ENCODE results near the gene DEFB128.
"Not testable (repeated sequence)": the region's sequence is repeated elsewhere in the genome, so short reads cannot be mapped to it uniquely, and the experiment has no call there.

DEFB128 gene

DNA sequence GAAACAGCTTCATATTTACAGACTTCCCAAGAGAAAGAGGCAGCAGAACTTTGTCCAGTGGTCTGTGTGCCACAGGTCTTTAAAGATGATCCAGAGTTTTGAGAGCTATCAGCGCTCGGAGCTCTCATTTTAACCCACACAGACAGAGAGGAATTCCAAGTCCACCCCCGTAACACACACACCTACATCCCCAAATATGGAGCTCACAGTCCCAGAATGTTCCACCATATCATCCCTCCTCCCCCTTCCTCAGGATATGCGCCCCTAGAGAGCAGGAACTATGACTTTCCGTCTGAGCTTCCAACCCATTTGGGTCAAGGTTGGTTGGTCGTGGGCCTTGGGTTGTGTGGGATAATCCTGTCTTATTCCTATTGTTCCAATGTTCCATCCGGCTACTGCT lies at the start of gene DEFB128:
TSS of gene DEFB128 (minus strand) at position 101 of the 400 bp plus-strand sequence. CDS start at position 13, 88 bp downstream.
- no peak for DNase-seq

DNA sequence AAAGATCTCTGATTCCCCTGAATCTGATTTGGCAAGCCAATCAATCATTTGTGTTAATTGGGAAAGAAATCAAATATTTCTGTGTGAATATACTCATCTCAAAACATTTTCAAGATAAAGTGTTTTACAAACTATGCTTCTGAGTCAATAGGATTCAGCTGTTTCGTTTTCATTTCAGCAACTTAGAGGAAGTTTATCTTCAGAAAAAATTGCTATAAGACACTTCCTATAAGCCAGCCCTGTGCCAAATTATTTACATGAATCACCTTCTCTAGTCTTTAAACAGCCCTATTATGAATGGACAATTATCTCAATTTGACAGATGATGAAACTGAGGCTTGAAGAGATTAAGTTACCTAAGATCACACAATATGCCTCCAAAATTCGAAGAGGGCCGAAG lies 48.4 kb upstream of the DEFB128 start:
- DNase-seq: no peak

GRCh38 chr20:237489-237888 lies 48.0 kb upstream of the DEFB128 start:
- peak; percentile 10 to 47 for DNase-seq

DNA sequence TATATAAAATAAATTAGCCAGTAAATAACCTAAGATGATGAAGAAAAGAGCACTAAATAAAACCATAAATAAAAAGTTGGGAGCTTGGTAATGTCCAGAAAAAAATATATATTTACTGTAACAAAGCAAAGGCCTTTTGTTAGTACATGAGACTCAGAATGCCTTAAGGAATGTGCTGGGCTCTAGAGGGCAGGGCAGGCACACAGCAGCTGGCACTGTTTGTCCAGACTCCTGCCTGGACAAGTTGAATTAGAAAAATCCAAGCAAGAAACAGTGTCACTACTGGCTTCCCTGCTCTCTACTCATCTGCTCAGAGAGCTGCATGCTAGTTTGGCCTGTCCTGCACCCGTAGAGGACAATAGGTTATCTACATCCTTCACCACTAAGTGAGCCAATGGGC lies 46.4 kb upstream of the DEFB128 start:
- no peak for DNase-seq

DNA sequence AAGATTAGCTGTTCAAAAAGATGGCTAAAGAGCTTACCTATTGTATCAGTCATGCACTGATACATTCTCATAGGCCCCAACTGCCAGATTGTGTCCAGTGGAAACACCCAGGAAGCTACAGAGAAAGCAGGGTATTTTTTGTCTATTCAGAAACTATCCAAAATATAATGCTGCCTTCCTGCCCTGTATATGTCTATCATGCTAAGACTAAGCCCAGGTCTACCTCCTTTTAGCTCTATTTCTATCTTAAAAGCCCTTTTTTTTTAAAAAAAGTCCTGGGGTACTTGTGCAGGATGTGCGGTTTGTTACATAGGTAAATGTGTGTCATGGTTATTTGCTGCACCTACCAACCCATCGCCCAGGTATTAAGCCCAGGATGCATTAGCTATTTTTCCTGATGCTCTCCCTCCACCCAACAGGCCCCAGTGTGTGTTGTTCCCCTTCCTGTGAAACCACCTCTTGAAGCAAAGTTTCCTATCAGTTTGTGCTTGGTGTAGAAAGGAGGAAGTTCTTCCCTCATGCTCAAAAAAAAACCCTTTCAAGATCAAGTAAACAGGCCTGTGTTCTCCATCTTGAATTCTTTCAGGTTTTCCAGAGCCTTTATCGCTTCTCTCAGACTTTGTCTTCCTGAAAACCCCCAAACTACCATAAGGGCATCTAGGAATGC lies 38.1 kb upstream of the DEFB128 start:
- peak in 1 of 2 experiments; percentile 19 for DNase-seq

DNA sequence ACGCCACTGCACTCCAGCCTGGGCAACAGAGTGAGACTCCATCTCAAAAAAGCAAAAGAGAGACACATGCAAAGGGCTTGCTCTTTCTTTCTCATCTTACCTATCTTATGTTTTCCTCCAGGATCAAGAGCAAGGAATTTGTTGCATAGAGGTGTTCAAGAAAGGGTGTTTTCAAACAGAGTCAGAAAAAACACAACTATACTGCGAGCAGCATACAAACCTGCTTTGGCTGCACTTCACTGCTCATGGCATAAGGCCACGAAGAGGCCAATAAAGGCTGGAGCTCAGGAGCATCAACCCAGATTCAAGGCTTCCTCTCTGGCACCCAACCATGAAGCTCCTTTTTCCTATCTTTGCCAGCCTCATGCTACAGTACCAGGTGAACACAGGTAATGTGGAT lies 37.4 kb upstream of the DEFB128 start, which contains the start of gene DEFB129:
TSS of gene DEFB129 (plus strand) at position 301 of the 400 bp plus-strand sequence. CDS start at position 332, 31 bp downstream.
- no peak for DNase-seq

DNA sequence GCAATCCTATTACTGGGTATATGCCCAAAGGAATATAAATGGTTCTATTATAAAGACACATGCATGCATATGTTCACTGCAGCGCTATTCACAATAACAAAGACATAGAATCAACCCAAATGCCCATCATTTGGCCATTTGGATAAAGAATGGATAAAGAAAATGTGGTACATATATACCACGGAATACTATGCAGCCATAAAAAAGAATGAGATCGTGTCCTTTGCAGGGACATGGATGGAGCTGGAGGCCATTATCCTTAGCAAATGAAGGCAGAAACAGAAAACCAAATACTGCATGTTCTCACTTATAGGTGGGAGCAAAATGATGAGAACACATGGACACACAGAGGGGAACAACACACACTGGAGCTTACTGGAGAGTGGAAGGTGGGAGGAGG lies 36.4 kb upstream of the DEFB128 start:
- DNase-seq: not testable (repeated sequence)

DNA sequence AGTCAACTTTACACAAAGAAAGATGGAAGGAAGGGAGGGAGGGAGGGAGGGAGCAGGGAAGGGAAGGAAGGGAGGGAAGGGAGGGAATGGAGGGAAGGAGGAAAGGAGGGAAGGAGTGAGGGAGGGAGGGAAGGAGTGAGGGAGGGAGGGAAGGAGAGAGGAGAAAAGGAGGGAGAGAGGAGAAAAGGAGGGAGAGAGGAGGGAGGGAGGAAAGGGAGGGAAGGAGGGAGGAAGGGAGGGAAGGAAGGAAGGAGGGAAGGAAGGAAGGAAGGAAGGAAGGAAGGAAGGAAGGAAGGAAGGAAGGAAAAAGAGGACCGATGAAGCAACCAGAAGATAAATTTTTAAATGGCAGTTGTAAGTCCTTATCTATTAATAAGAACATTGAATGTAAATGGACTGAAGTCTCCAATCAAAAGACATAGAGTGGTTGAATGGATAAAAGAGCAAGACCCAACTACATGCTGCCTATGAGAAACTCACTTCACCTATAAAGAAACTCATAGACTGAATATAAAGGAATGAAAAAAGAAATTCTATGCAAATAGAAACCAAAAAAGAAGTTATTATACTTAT lies 31.8 kb upstream of the DEFB128 start:
- no peak for DNase-seq

DNA sequence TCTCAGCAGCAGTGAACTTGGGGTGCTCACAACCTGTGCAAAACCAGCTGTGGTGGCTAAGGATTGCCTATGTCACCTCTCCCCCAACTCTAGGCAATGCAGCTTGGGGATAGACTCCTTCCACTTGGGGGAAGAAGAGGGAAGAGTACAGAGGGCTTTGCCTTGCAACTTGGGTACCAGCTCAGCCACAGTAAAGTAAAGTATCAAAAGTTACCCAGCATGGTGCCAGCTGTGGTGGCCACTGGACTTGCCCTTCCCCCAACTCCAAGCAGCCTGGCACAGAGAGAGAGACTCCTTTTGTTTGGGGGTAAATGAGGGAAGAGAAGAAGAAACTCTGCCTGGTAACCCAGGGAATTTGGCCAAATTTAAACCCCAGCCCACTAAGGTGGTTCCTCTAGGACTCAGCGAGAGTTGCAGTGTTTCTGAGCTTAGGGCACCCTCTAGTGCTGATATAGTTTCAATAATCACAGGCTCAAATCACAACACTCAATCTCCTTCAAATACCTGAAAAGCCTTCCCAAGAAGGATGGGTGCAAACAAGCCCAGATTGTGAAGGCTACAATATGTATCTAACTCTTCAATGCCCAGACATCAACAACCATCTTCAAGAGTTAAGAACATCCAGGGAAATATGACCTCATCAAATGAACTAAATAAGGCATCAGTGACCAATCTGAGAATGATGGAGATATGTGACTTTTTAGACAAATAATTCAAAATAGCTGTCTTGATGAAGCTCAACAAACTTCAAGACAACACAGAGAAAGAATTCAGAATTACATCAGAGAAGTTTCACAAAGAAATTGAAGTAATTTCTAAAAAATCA lies 30.0 kb upstream of the DEFB128 start:
- DNase-seq: no peak

GRCh38 chr20:217266-217665 lies 27.8 kb upstream of the DEFB128 start:
- DNase-seq: no peak

DNA sequence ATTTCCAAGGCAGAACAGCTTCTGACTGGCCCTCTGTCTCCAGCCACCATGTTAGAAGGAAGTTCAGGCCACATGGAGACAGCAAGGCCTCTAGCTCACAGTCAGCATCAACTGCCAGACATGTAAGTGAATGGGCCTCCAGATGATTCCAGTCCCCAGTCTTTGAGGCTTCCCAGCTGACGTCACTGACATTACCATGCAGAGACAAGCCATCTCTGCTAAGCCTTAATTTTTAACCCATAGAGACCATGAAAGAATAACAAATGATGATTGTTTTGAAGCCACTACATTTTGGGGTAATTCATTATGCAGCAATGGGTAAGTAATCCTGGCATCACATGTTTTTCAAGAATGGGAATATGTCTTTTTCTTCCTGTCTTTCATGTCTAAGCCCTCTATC lies 26.3 kb upstream of the DEFB128 start:
- no peak for DNase-seq

DNA sequence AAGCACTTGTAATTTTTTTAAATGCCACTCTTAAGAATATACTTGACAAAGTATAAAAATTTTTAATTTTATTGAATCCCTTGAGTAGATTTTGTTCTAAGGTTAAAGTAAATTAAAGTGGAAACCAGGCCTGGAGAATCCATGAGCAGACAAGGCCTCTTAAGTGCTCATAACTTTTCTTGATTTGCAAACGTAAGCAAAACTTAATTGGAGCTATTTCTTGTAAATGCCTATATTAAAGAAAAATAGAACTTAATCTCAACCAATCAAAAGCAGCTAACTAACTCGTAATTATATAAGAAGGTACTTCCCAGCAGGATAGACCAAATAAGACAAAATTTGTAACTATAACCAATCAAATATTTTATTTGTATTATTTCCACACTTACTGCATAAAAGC lies 24.9 kb upstream of the DEFB128 start:
- no peak for DNase-seq

- no peak for DNase-seq
Measured at GRCh38 chr20:210809-211502, 21.4 kb upstream of the DEFB128 start.

- peak in 1 of 2 experiments; percentile 6 for DNase-seq
Measured at GRCh38 chr20:208942-209566, 19.5 kb upstream of the DEFB128 start.

GRCh38 chr20:203630-204029 lies 14.1 kb upstream of the DEFB128 start:
- not testable (repeated sequence) for DNase-seq

DNA sequence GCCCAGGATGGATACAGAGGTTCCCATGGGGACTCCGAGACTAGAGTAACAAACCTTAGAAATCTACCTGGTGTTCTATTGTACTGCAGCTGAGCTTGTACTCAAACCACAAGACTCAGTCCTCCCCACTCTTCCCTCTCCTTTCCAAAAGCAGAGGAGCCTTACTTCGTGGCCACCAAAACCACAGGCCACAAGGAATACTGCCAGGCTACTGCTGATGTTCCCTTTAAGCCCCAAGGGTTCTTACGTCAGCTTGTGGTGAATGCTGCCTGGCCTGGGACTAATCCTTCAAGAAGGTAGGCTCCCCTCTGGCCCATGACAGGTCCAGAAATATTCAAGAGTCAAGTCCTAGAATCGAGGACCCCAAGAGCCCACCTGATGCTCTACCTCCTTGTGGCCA lies 10.5 kb upstream of the DEFB128 start:
- no peak for DNase-seq

DNA sequence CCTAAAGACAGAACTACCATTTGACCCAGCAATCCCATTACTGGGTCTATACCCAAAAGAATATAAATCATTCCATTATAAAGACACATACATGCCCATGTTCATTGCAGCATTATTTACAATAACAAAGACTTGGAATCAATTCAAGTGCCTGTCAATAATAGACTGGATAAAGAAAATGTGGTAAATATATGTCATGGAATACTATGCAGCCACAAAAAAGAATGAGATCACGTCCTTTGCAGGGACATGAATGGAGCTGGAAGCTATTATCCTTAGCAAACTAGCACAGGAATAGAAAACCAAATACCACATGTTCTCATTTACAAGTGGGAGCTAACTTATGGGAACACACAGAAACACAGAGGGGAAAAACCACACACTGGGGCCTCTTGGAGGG lies 8.7 kb upstream of the DEFB128 start:
- DNase-seq: no peak

DNA sequence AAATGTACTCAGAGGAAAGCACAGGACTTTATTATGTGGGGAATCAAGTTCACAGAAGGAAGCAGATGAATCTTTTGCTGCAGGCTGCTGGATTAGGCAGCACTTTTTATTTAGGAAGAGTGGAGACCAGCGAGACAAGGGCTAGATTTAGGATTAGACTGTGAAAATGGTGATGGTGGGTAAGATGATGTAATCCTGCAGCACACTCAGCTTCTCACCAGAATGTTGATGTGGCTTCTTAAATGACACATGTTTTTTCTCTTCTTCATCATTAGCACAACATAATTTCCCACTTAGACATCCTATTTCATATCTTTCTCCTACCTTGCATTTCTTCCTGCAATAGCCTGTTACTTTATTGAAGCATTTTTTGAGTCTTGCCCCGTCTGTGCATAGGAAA lies 1.8 kb downstream of the DEFB128 start:
- no peak for DNase-seq

GRCh38 chr20:184288-184687 lies 5.2 kb downstream of the DEFB128 start:
- DNase-seq: no peak

- no peak for DNase-seq
Measured at GRCh38 chr20:168876-169275, 20.6 kb downstream of the DEFB128 start.

DNA sequence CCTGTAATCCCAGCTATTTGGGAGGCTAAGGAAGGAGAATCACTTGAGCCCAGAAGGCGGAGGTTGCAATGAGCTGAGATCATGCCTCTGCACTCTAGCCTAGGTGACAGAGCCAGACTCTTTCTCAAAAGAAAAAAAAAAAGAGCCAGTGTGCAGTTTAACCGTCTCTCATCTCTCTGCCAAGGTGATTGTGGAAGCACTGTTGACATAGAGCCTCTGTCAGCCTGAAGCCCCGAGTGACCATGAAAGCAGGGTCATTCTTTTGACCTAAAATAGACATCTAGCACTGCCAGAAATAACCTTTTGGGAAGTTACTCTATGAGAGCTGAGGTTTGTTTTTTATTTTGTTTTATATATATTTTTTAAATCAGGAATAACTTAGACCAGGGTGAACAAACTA lies 24.9 kb downstream of the DEFB128 start:
- no peak for DNase-seq

DNA sequence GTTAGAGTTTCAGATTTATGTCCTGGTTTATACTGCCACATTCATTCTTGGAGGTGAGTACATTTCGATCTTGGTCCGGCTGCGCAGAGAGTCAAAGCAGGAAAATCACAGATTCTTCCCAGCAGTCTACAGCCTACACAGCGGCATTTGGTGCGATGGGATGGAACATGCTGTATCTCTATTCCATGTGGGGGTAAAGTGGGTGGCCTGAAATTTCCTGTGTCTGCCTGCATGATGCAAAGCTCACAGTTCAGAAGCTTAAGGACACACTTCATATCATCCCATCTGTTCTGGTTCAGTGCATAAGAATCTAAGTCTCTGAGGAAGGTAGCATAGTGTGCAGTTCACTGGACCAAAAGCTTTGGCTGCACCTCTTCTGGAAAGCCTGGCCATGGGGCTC lies 32.4 kb downstream of the DEFB128 start, which contains the start of gene DEFB127:
TSS of gene DEFB127 (plus strand) at position 301 of the 400 bp plus-strand sequence. CDS start at position 392, 91 bp downstream.
- DNase-seq: no peak

DNA sequence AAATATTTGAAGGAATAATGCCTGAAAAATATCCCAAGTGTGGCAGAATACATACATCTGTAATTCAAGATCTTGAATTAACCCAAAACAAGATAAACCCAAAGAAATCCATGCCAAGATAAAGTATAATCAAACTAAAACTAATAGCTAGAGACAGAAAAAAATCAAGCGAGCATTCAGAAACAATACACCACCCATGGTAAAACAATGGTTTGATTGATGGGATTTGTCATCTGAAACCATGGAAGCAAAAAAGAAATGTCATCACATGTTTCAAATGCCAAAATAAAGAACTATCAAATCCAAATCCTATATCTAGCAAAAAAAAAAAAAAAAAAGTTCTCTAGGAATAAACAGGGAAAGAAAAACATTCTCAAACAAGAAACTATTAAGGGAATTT lies 37.4 kb downstream of the DEFB128 start:
- DNase-seq: no peak
